K562 (cell line): ENCODE data around the gene UNC5B. TPM values are rescaled to one million over a fixed set of nuclear protein-coding genes. Genes with fewer than 3 reads are reported as not detected.

Source experiments
- CTBP1 ChIP-seq: fragments of 450-650 bp; IDR thresholded peaks from 2 replicates; pipeline ENCODE4 v1.6.1; 2016; ENCODE audit warnings: borderline replicate concordance
- HCFC1 ChIP-seq: IDR thresholded peaks from 2 replicates; pipeline ENCODE4 v1.6.1; 2012; ENCODE audit warnings: low read depth, low read length, improper control_type of control experiment
- HNRNPLL ChIP-seq: fragments of 200-400 bp; formaldehyde crosslinking; IDR thresholded peaks from 2 replicates; pipeline ENCODE4 v1.6.1; 2017; ENCODE audit warnings: low read length, low read depth, mild to moderate bottlenecking; ENCODE audit not compliant: poor library complexity, severe bottlenecking
- HNRNPUL1 ChIP-seq: fragments of 200-400 bp; formaldehyde crosslinking; IDR thresholded peaks from 2 replicates; pipeline ENCODE4 v1.6.1; 2017; ENCODE audit warnings: low read length
- HOXB6 ChIP-seq: fragments of 250-450 bp; sonication (Bioruptor Pico); IDR thresholded peaks from 2 replicates; pipeline ENCODE4 v1.5.1; 2022; ENCODE audit warnings: mild to moderate bottlenecking, borderline replicate concordance
- IRF1 ChIP-seq: sonication (generic); formaldehyde crosslinking; IDR thresholded peaks from 2 replicates; pipeline ENCODE4 v1.8.0; 2022; ENCODE audit warnings: missing genetic modification reagents, mild to moderate bottlenecking, borderline replicate concordance
- KDM1A ChIP-seq, 2 experiments: fragments of 450-650 bp; IDR thresholded peaks; 2 replicates each; pipeline ENCODE4 v1.6.1; 2016; ENCODE audit warnings: mild to moderate bottlenecking in 2 of 2
- MAX ChIP-seq: sonication (generic); formaldehyde crosslinking; IDR thresholded peaks from 2 replicates; pipeline ENCODE4 v1.9.0; 2022; ENCODE audit warnings: mild to moderate bottlenecking, missing genetic modification reagents
- MCM3 ChIP-seq: fragments of 450-650 bp; IDR thresholded peaks from 2 replicates; pipeline ENCODE4 v1.6.1; 2016
- NFE2L1 ChIP-seq: fragments of 450-650 bp; IDR thresholded peaks from 2 replicates; pipeline ENCODE4 v1.6.1; 2016; ENCODE audit warnings: missing genetic modification characterization, low read depth, mild to moderate bottlenecking, missing compliant biosample characterization, moderate library complexity, borderline replicate concordance
- PREB ChIP-seq: sonication (generic); formaldehyde crosslinking; IDR thresholded peaks from 2 replicates; pipeline ENCODE4 v1.8.1; 2023; ENCODE audit warnings: mild to moderate bottlenecking, missing genetic modification reagents
- PRPF4 ChIP-seq: fragments of 200-400 bp; formaldehyde crosslinking; IDR thresholded peaks from one replicate; pipeline ENCODE4 v1.6.1; 2017; ENCODE audit warnings: low read length, low read depth, mild to moderate bottlenecking; ENCODE audit not compliant: insufficient read depth, poor library complexity, severe bottlenecking
- RBM34 ChIP-seq: fragments of 200-400 bp; formaldehyde crosslinking; IDR thresholded peaks from 2 replicates; pipeline ENCODE4 v1.6.1; 2018; ENCODE audit warnings: low read length, borderline replicate concordance; ENCODE audit not compliant: insufficient read depth
- SMARCA5 ChIP-seq: fragments of 450-650 bp; IDR thresholded peaks from 2 replicates; pipeline ENCODE4 v1.6.1; 2016
- ZBTB1 ChIP-seq: sonication (generic); formaldehyde crosslinking; IDR thresholded peaks from 2 replicates; pipeline ENCODE4 v1.8.1; 2023; ENCODE audit warnings: missing genetic modification reagents, low read depth, mild to moderate bottlenecking, borderline replicate concordance
- ZBTB11 ChIP-seq, 3 experiments: fragments of 200-800 bp in 1 of 3; fragments of 250-450 bp in 1 of 3; fragments of 450-650 bp in 1 of 3; sonication (Bioruptor Pico) in 1 of 3; sonication (Bioruptor generic) in 1 of 3; formaldehyde crosslinking in 1 of 3; IDR thresholded peaks; 2 replicates each; pipeline versions ENCODE4 v1.6.1 to v1.8.0; 2016 to 2022; ENCODE audit warnings: mild to moderate bottlenecking in 2 of 3, missing genetic modification characterization in 2 of 3, missing compliant biosample characterization in 1 of 3, moderate library complexity in 1 of 3
- ZNF445 ChIP-seq: fragments of 250-450 bp; sonication (Bioruptor Pico); IDR thresholded peaks from 2 replicates; pipeline ENCODE4 v1.4.0; 2020; ENCODE audit warnings: low read depth, mild to moderate bottlenecking, moderate library complexity
- ZNF766 ChIP-seq: fragments of 200-800 bp; sonication (Bioruptor generic); conservative IDR thresholded peaks from 2 replicates; pipeline ENCODE4 v1.6.1; 2016; ENCODE audit warnings: missing genetic modification characterization, missing compliant biosample characterization
- polyA plus RNA-seq, 8 experiments: library from polyadenylated mRNA; depleted of rRNA in 4 of 8; stranded (reverse) in 5 of 8; unstranded in 3 of 8; fragments of >200 nt; fragmentation: Nextera tagmentation in 2 of 8; fragmentation: Illumina TruSeq in 1 of 8; extraction: Ambion mirVana in 2 of 8; extraction: Trizol in 1 of 8; gene quantifications; 2 replicates each; pipeline versions ENCODE4 v1.2.1 to v1.2.3, GENCODE V29; 2011 to 2014; ENCODE audit warnings: inconsistent platforms in 1 of 8, missing spikeins in 1 of 8
- total RNA-seq, 7 experiments: library from RNA; depleted of rRNA in 6 of 7; stranded (reverse); fragments of >200 nt in 6 of 7; fragmentation: Illumina TruSeq in 2 of 7; extraction: Trizol in 2 of 7; gene quantifications; 2 replicates each; pipeline versions ENCODE4 v1.2.1 to v1.2.3, GENCODE V29; 2011 to 2021; ENCODE audit warnings: low replicate concordance in 1 of 7

The UNC5B gene
- total and polyA plus RNA-seq, 9 of the 15 experiments (the other 6 are each of a cell fraction or from before 2014, with no cell fraction given), result 0.10 to 8.4 (median 2.1) TPM

GRCh38 chr10:71338728-71339495 is 126.5 kb downstream of the UNC5B start (continued):
- TF ChIP-seq RBM34 (no peak), ZBTB1 (CRISPR knock-in tag) (no peak), ZNF445 (CRISPR knock-in tag) (no peak), NFE2L1 (tag) (no peak), MCM3 (no peak), SMARCA5 (no peak), KDM1A (IDR thresholded peaks at IDR 0.05) (no peak), CTBP1 (peak; percentile 80; the same call in 1 of the 2 replicates), HCFC1 (no peak), HNRNPUL1 (no peak), HOXB6 (no peak), ZBTB11 (CRISPR knock-in tag; IDR thresholded peaks at IDR 0.05) (no peak), PRPF4 (no peak), MAX (peak; percentile 25; the same call in 1 of the 2 replicates), PREB (no peak), HNRNPLL (no peak), ZNF766 (CRISPR knock-in tag) (no peak), IRF1 (CRISPR knock-in tag) (no peak)
